ENCODE data around the gene TNFSF9.
"Not testable (repeated sequence)": the region's sequence is repeated elsewhere in the genome, so short reads cannot be mapped to it uniquely, and the experiment has no call there.

TNFSF9 gene

DNA sequence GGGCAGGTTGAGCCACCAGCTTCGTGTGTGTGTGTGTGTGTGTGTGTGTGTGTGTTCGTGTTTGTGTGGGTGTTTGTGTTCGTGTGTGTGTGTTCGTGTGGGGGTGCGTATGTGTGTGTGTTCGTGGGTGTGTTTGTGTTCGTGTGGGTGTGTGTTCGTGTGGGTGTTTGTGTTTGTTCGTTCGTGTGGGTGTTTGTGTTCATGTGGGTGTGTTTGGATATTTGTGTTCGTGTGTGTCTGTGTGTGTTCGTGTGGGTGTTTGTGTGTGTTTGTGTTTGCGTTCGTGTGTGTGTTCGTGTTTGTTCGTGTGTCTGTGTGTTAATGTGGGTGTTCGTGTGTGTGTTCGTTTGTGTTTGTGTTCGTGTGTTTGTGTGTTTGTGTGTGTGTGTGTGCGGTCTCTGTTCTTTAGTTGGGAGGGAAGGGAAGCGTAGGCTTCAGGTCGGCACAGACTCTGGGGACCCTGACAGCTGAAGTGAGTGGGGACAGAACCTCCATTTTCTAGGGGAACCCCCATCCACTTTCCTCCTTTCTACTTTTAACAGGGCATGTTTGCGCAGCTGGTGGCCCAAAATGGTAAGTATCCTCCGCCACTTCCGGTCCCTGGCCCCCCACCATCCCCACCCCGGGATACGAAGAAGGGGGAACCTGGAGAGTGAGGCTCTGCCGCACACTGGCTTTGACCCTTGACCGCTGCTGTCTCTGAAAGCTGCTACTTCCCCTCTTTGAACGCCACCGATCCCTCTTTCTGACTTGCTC, 1.6 kb downstream of the TNFSF9 start:
- peak; percentile 44 to 56 for DNase-seq

GRCh38 chr19:6533000-6533328, 2.1 kb downstream of the TNFSF9 start:
- DNase-seq, result no peak

DNA sequence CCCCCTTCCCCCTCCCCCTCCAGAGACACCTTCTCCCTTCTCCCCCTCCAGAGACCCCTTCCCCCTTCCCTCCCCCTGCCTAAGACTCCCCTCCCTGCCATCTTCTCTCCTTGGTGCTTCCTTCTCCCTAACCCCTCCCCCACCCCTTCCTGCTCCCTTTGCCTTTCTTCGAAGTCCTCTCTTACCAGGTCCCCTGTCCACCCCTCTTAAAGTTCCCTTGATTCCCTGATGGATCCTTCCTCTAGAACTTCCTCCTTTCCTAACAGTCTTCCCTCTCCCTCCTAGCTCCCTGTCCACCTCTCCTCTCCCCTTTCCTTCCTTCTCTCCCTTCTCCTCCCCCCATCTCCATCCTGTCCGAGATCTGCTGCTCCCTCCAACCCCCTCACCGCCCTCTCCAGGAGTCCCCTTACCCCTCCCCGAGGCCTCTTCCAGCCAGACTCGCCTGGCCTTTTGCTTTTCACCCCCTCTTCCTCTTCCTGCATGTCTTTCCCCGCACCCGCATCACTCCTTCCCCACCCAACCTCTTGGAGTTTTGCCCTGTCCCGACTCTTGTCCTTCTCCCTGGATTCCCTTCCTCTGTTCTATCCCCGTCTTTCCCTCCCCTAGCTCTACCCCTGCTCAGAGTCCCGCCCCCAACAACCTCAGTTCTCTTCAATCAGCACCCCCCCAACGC, 3.1 kb downstream of the TNFSF9 start:
- no peak for DNase-seq

GRCh38 chr19:6534451-6535093, 3.7 kb downstream of the TNFSF9 start:
- no peak for DNase-seq

- no peak for DNase-seq
These were observed 4.8 kb downstream of the TNFSF9 start for GRCh38 chr19:6535558-6536137.

- no peak for DNase-seq
These were observed 8.7 kb downstream of the TNFSF9 start for GRCh38 chr19:6539514-6539913.

DNA sequence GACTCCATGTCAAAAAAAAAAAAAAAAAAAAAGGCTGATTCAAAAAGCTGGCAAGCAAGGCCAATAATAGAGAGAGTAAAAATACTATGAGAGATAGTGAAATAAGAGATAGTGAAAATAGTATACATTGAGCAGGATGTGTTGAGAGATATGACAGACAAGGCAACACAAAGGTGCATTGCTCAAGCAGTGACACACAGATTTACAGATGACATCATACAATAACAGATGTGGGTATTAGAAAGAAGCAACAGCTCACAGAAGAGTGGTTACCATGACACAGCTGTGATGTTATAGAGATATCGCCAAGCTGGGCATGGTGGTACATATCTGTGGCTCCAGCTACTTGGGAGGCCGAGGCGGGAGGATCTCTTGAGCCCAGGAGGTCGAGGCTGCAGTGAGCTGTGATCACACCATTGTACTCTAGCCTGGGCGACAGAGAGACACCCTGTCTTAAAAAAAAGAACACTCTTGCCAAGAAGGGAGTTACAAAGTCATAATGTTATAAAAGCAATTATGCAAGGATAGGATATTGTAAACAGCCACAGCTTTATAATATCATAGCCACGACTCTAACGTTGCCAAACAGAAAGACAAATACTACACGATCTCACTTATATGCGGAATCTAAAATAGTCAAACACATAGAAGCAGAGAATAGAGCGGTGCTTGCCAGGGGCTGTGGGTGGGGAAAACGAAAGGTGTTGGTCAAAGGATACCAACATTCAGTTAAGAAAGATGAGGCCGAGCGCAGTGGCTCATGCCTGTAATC, 10.3 kb downstream of the TNFSF9 start:
- peak; percentile 38 to 59 for DNase-seq

DNA sequence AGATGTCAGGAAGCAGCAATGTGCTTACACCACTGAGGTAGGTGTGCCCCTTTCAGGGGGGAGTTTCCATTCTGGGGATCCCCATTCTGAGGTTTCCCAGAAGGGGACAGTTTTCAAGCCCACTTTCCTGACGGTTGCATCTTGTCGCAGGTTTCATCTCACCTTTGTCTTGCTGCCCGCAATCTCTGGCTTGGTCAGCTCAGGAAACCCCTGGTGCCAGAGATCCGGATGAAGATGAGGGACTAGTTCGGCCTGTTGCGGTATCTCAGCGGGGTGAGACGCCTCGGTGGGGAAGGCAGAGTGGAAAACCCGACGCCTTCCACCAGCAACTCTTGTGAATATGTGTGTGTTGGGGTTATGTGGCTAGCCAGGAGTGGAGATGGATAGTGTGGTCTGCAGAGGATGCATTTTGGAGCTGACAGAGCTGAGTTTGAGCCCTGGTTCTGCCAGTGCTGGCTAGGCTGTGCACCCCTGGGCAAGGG, 13.1 kb downstream of the TNFSF9 start:
- DNase-seq, result no peak

- not testable (repeated sequence) for DNase-seq
These were observed 19.9 kb downstream of the TNFSF9 start for GRCh38 chr19:6550679-6551078.

DNA sequence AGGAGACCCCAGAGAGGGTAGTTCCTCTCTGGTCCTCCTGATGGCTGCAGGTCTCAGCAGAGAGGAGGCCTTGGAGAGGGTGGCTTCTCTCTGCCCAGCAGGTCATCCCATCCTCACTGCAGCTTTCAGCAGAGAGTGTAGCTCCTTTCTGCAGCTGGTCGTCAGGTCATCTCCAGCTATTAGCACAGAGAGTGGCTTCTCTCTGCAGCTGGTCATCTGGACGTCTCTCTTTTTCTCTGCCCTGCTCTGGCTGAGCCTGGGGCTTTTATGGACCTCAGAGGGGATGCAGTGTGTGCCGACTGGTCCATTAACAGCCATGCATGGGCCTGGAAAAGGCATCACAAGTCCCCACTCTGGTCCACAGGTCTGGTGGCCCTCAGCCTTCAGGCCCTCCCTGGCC, 20.3 kb downstream of the TNFSF9 start:
- DNase-seq, result no peak

DNA sequence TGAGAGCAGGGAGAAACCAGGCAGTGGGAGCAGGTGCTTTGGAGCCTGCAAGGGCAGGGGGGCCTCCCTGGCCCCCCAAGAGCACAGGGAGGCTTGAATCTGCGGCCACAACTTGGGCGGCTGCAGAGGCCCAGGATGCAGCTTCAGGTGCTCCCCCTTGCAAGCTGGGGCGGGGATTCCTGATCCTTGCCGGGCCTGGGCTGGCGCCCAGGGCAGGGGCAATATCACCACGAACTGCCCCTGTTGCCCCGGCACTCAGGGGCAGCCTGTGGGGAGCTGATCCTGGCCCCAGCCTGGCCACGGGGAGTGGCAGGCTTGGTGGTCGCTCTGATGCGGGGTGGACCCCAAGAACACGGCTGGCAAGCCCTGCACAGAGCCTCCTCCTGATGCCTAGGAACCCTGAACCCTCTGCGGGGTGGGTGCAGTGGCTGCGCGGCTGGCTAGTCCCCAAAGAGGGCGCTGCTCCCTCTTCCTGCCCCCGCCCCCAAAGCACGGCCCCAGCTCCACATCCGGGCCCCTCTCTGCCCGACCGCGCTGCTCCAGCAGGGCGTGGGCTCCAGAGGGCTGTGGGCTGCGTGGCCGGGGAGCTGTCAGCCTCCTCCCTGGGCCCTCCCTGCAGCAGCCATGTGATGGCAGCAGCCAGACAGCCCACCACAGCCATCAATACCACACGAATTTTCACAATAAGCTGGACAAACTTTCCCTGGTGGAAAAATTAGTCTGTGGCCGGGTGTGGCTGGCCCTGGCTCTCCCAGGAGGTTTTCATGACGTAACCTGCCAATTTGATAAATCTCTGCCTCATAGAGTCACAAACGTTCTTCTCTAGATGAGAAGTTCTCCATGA, 21.0 kb downstream of the TNFSF9 start:
- peak; percentile 30 to 66 for DNase-seq

GRCh38 chr19:6556043-6556449, 25.2 kb downstream of the TNFSF9 start:
- no peak for DNase-seq

DNA sequence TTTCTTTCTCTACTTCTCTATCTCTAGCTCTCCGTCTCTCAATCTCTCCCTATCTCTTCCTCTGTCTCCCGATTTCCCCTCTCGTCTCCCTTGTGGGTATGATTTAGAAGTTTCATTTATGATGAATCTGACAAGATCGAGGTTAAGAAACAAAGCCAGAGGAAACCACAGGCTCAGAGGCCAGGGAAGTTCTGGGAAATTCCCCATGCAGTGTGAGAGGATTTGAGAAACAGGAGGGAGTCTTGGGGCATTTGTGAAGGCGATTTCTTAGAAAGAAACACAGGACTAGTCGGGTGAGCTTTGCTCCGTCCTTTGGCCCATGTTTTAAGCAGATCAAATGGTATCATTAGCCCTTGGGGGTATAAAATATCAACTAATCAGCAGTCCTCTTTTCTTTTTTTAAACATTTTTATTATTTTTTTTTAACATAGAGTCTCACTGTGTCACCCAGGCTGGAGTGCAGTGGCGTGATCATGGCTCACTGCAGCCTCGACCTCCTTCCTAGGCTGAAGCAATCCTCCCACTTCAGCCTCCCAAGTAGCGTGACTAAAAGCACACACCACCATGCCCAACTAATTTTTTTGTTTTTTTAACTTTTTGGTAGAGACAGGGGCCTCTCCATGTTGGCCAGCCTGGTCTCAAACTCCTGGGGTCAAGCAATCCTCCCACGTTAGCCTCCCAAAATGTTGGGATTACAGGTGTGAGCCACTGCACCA, 25.8 kb downstream of the TNFSF9 start:
- DNase-seq, result peak; percentile 95 to 97

- DNase-seq, result not testable (repeated sequence)
These were observed 31.6 kb downstream of the TNFSF9 start for GRCh38 chr19:6562437-6562836.

DNA sequence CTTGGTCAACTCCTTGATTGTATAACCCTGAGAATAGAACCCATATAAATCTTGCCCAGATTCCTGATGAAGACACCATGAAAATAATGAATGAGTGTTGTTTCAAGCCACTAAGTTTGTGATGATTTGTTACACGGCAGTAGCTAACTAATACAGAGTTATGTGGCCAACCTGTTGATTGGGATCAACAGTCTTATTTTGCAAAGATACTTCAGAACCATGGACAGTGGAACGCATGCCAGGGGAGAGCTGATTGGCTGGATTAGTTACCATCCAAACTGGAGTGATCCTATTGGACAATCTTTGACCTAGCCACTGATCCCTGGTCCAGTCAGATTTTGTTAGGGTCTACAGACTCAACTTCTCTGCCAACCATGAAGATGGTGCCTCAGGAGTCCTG, 33.6 kb downstream of the TNFSF9 start:
- peak in 1 of 2 donors; percentile 57 for DNase-seq

DNA sequence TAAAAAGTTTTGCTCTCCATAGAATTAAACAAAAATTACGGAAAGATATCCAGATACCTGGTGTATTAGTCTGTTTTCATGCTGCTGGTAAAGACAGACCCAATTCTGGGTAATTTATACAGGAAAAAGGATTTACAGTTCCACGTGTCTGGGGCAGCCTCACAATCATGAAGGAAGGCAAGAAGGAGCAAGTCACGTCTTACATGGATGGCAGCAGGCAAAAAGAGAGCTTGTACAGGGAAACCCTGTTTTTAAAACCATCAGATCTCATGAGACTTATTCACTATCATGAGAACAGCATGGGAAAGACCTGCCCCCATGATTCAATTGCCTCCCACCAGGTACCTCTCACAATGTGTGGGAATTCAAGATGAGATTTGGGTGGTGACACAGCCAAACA, 35.9 kb downstream of the TNFSF9 start:
- not testable (repeated sequence) for DNase-seq

DNA sequence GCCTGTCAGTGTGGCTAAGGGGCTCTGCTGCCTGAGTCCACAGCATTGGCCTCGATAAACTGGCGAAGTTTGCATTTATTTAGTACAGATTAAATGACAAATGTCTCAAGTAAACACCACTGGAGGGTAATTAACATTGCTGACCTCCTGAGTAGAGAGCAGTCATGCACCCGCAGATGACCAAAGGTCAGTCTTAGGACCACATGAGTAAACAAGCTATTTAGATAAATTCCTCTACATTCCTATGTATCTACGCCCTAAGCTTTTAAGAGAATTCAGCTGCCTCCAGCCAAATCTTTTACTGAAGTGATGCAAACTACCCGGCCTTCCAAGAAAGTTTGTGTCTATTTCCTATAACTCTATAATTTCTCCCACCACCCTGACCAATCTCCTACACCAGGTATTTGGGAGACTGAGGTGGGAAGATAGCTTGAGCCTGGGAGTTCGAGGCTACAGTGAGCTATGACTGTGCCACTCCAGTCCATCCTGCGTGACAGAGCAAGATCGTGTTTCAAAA, 37.2 kb downstream of the TNFSF9 start:
- DNase-seq, result no peak

DNA sequence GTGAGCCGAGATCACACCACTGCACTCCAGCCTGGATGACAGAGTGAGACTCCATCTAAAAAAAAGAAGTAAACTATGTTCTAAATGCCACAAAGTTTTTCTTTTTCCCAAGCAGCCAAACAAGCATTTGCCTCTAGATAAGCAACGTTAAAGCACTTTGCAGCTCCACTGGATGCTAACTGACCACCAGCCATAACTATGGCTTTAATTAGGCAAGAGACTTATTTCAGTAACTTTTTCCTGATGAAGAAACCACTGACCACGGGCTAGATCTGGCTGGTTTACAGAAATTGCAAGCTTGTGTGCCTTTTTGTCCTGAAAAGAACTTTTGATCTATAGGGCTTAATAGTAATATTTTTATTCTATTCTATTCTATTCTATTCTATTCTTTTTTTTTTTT, 38.0 kb downstream of the TNFSF9 start:
- peak in 1 of 2 donors; percentile 31 for DNase-seq

GRCh38 chr19:6570764-6571163, 39.9 kb downstream of the TNFSF9 start:
- no peak for DNase-seq

DNA sequence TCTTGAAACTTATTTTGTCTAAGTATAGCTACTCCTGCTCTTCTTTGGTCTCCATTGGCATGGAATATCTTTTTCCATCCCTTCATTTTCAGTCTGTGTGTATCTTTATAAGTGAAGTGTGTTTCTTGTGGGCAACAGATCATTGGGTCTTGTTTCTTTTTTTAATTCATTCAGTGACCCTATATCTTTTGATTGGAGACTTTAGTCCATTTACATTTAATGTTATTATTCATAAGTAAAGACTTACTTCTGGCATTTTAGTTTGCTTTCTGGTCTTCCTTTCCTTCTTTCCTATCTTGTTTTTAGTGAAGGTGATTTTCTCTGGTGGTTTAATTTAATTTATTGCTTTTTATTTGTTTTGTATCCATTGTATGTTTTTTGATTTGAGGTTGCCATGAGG, 40.3 kb downstream of the TNFSF9 start:
- no peak for DNase-seq

- peak; percentile 68 to 80 for DNase-seq
These were observed 41.4 kb downstream of the TNFSF9 start for GRCh38 chr19:6572217-6572616.

Measured in inflammatory macrophage treated with lipopolysaccharide for 1 hour (primary cell).